Measurements from ENCODE around the gene C2CD4C. TPM values are rescaled to one million over a fixed set of nuclear protein-coding genes. Genes with fewer than 3 reads are reported as not detected.

Gene C2CD4C
- total and polyA plus RNA-seq, 10 of the 15 experiments (the other 5 are each of a cell fraction or from before 2014, with no cell fraction given), result not detected

DNA sequence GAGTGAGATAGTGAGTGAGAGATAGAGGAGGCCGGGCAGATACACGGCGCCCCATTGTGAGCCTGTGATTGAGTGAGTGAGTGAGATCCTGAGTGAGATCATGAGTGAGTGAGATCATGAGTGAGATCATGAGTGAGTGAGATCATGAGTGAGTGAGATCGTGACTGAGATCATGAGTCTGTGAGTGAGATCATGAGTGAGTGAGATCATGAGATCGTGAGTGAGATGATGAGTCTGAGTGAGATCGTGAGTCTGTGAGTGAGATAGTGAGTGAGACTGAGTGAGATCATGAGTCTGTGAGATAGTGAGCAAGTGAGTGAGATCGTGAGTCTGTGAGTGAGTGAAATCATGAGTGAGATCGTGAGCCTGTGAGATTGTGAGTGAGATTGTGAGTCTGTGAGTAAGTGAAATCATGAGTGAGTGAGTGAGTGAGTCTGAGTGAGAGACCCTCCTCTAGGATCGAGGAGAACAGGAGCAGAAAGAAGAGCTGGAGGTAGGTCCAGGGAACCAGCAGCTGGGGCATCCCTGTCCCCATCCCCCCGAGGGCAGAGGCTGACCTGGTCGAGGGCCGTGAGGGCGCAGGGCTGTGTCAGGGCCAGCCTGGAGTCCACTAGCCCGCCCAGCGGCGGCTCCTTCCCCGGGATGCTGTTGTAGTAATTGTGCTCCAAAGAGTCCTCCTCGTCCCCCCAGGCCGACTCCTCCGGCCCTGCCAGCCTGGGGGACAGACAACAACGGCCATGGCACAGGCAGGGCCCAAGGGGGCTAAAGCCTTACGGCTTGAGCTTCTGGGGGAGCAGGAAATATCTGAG is 25.4 kb upstream of the C2CD4C start:
- TF ChIP-seq, protein P1, sequence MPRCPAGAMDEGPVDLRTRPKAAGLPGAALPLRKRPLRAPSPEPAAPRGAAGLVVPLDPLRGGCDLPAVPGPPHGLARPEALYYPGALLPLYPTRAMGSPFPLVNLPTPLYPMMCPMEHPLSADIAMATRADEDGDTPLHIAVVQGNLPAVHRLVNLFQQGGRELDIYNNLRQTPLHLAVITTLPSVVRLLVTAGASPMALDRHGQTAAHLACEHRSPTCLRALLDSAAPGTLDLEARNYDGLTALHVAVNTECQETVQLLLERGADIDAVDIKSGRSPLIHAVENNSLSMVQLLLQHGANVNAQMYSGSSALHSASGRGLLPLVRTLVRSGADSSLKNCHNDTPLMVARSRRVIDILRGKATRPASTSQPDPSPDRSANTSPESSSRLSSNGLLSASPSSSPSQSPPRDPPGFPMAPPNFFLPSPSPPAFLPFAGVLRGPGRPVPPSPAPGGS (IDR thresholded peaks at IDR 0.05; ENCODE audit: borderline replicate concordance, insufficient read depth, low read depth, low read length, poor library complexity, severe bottlenecking), result peak; percentile 63
- TF ChIP-seq EGR1 (IDR thresholded peaks at IDR 0.05; ENCODE audit: borderline replicate concordance in 1 of 2, low read depth in 2 of 2, low read length in 2 of 2), result no peak
- TF ChIP-seq KDM1A (IDR thresholded peaks at IDR 0.05; ENCODE audit: borderline replicate concordance), result no peak
- H3K4me1 ChIP-seq (ENCODE audit: control insufficient read depth, insufficient read depth, low read length), result no peaks in the 10 kb centered on the region
- ChIA-PET CTCF (no interaction called here), RAD21 (ENCODE audit: unreplicated experiment) (no interaction called here), POLR2A (no interaction called here), SMC1A (ENCODE audit: uncharacterized antibody, unreplicated experiment) (no interaction called here)
- no peak overlapping the region for H3K9ac ChIP-seq (ENCODE audit: control insufficient read depth, insufficient read depth, low read length)
- H3K4me3 ChIP-seq, result no peak overlapping the region
- BruUV-seq (replicated peaks), result no TSS peak
- no peaks in the 10 kb centered on the region for H3K79me2 ChIP-seq (ENCODE audit: control insufficient read depth, insufficient read depth, low read length)
- no peak overlapping the region for H3K4me2 ChIP-seq (ENCODE audit: control insufficient read depth, insufficient read depth)
- peaks cover 5% of the 10 kb centered on the region; the same call in 2 of the 3 replicates for H3K9me3 ChIP-seq (replicated peaks; ENCODE audit: control insufficient read depth, insufficient read depth, low read length)
- H3K27ac ChIP-seq (ENCODE audit: control insufficient read depth, insufficient read depth), result no peak overlapping the region
- intact Hi-C loops (cut with micrococcal nuclease; ENCODE audit: unreplicated experiment) (no loop called here), in situ Hi-C loops (cut with MboI) (no loop called here)
- no peaks in the 10 kb centered on the region for H3K27me3 ChIP-seq (replicated peaks in 1 of 2; ENCODE audit: control insufficient read depth in 2 of 2, insufficient read depth in 2 of 2, low read length in 1 of 2)
- FAIRE-seq (peak; percentile 23), DNase-seq (ENCODE audit: low read depth, low spot score) (no peak), ATAC-seq (no peak)
- no peaks in the 10 kb centered on the region for H3K36me3 ChIP-seq (ENCODE audit: control insufficient read depth in 2 of 2, insufficient read depth in 2 of 2, low read length in 1 of 2)
- no peaks in the 10 kb centered on the region for H4K20me1 ChIP-seq (ENCODE audit: control insufficient read depth, insufficient read depth)
- 53% methylated on average over 22 of the region's 22 CpGs for WGBS (ENCODE audit: insufficient coverage, insufficient replicate concordance, low lambda C conversion rate, missing lambda C conversion rate)
- H2AFZ ChIP-seq (ENCODE audit: control insufficient read depth, low read depth, low read length), result no peak overlapping the region

GRCh38 chr19:430701-431100 is 21.8 kb upstream of the C2CD4C start:
- H3K4me3 ChIP-seq, result no peak overlapping the region
- ChIA-PET POLR2A (no interaction called here), SMC1A (ENCODE audit: uncharacterized antibody, unreplicated experiment) (no interaction called here), CTCF (no interaction called here), RAD21 (ENCODE audit: unreplicated experiment) (no interaction called here)
- no peak overlapping the region for H3K4me2 ChIP-seq (ENCODE audit: control insufficient read depth, insufficient read depth)
- intact Hi-C loops (cut with micrococcal nuclease; ENCODE audit: unreplicated experiment), result no loop called here
- H3K36me3 ChIP-seq (ENCODE audit: control insufficient read depth in 2 of 2, insufficient read depth in 2 of 2, low read length in 1 of 2), result no peaks in the 10 kb centered on the region
- H3K9me3 ChIP-seq (replicated peaks; ENCODE audit: control insufficient read depth, insufficient read depth, low read length), result peaks cover 2% of the 10 kb centered on the region; the same call in 2 of the 3 replicates
- H3K9ac ChIP-seq (ENCODE audit: control insufficient read depth, insufficient read depth, low read length), result no peak overlapping the region
- no TSS peak for BruUV-seq (replicated peaks)
- no peak for DNase-seq (ENCODE audit: low read depth, low spot score)
- no peaks in the 10 kb centered on the region for H4K20me1 ChIP-seq (ENCODE audit: control insufficient read depth, insufficient read depth)
- ATAC-seq, result no peak
- no peaks in the 10 kb centered on the region for H3K79me2 ChIP-seq (ENCODE audit: control insufficient read depth, insufficient read depth, low read length)
- WGBS (ENCODE audit: insufficient coverage, insufficient replicate concordance, low lambda C conversion rate, missing lambda C conversion rate), result 66% methylated on average over 10 of the region's 10 CpGs
- no peak for FAIRE-seq
- no peak overlapping the region for H2AFZ ChIP-seq (ENCODE audit: control insufficient read depth, low read depth, low read length)
- in situ Hi-C loops (cut with MboI), result no loop called here
- H3K27ac ChIP-seq (ENCODE audit: control insufficient read depth, insufficient read depth), result no peak overlapping the region
- H3K27me3 ChIP-seq (replicated peaks in 1 of 2; ENCODE audit: control insufficient read depth in 2 of 2, insufficient read depth in 2 of 2, low read length in 1 of 2), result no peaks in the 10 kb centered on the region
- H3K4me1 ChIP-seq (ENCODE audit: control insufficient read depth, insufficient read depth, low read length), result no peaks in the 10 kb centered on the region
- TF ChIP-seq SMAD5 (IDR thresholded peaks at IDR 0.05; ENCODE audit: low read depth) (no peak), CREM (IDR thresholded peaks at IDR 0.05; ENCODE audit: low read depth) (no peak), SMC3 (IDR thresholded peaks at IDR 0.05; ENCODE audit: borderline replicate concordance, low read length) (no peak), NFYB (IDR thresholded peaks at IDR 0.05; ENCODE audit: insufficient read depth, low read depth, low read length) (no peak), SREBF1 (IDR thresholded peaks at IDR 0.05; ENCODE audit: low read length) (no peak), ATF7 (IDR thresholded peaks at IDR 0.05; ENCODE audit: low read depth) (no peak), TCF3 (IDR thresholded peaks at IDR 0.05; ENCODE audit: borderline replicate concordance, insufficient read depth, low read depth, low read length) (no peak), MYC (IDR thresholded peaks at IDR 0.05; ENCODE audit: insufficient read depth, insufficient read length, insufficient replicate concordance, low read length, severe bottlenecking) (no peak), POLR2AphosphoS5 (IDR thresholded peaks at IDR 0.05; ENCODE audit: low read length) (no peak), FOXK2 (IDR thresholded peaks at IDR 0.05) (no peak), NR2F1 (conservative IDR thresholded peaks at IDR 0.05) (no peak)
- TF ChIP-seq, protein P2, sequence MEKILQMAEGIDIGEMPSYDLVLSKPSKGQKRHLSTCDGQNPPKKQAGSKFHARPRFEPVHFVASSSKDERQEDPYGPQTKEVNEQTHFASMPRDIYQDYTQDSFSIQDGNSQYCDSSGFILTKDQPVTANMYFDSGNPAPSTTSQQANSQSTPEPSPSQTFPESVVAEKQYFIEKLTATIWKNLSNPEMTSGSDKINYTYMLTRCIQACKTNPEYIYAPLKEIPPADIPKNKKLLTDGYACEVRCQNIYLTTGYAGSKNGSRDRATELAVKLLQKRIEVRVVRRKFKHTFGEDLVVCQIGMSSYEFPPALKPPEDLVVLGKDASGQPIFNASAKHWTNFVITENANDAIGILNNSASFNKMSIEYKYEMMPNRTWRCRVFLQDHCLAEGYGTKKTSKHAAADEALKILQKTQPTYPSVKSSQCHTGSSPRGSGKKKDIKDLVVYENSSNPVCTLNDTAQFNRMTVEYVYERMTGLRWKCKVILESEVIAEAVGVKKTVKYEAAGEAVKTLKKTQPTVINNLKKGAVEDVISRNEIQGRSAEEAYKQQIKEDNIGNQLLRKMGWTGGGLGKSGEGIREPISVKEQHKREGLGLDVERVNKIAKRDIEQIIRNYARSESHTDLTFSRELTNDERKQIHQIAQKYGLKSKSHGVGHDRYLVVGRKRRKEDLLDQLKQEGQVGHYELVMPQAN (conservative IDR thresholded peaks at IDR 0.05), result no peak
